ENCODE results near the gene ATP1A3. TPM values are rescaled to one million over a fixed set of nuclear protein-coding genes. Genes with fewer than 3 reads are reported as not detected.
"Not testable (repeated sequence)": the region's sequence is repeated elsewhere in the genome, so short reads cannot be mapped to it uniquely, and the experiment has no call there.

The ATP1A3 gene
- 100 to 1,000 TPM; 165 to 414 (median 231) TPM for total RNA-seq
- 100 to 1,000 TPM in 1 of 2 donors, 10 to 100 TPM in 1; 48.3 to 117 TPM for polyA plus RNA-seq
- long read RNA-seq, donor 1, transcript ATP1A3-215 (23 exons, 3,551 nt) = major isoform, 10 of 30 reads
- long read RNA-seq, donor 1, partial matches to known transcripts = 13 of 30 reads
- long read RNA-seq, donor 1, other reads (novel, unspliced or antisense) = 5 of 30 reads
- long read RNA-seq, donor 2, transcript ATP1A3-215 (23 exons, 3,551 nt) = major isoform, 10 of 23 reads
- long read RNA-seq, donor 2, partial matches to known transcripts = 13 of 23 reads
- long read RNA-seq, donor 2, other reads (novel, unspliced or antisense) = 0 of 23 reads
- long read RNA-seq, donor 3, partial matches to known transcripts = 30 of 38 reads
- long read RNA-seq, donor 3, other reads (novel, unspliced or antisense) = 5 of 38 reads

GRCh38 chr19:41993612-41994483, at the start of gene ATP1A3:
TSS of gene ATP1A3 (minus strand) at chr19:41994230. CDS start at chr19:41994076, 154 bp downstream.
- Histone ChIP-seq H3K9me3 (no peaks in the 10 kb centered on the region), H3K36me3 (peaks cover 0 to 11% (median 0%) of the 10 kb centered on the region in 9 donors), H3K4me1 (peaks cover 0 to 40% (median 5%) of the 10 kb centered on the region in 12 donors), H3K27ac (peak within 1 kb of the TSS; percentile 63 to 100 (median 94)), H3K27me3 (peaks cover 7 to 60% (median 29%) of the 10 kb centered on the region in 9 donors), H3K4me3 (peak within 1 kb of the TSS; percentile 52 to 96 (median 65))
- WGBS, 4 donors = 0 to 2% (median 1%) methylated on average over 18 to 84 of the region's 84 CpGs
- peak; percentile 57 to 76 (median 66) for ATAC-seq
- DNase-seq = peak; percentile 63 to 83 (median 73)
- TF ChIP-seq POLR2A (IDR thresholded peaks at IDR 0.05) (peak; percentile 65 to 69), CTCF (IDR thresholded peaks at IDR 0.05) (no peak)
- intact Hi-C loops (cut with DNase I) = loop anchor here in 1 of 10 donors (5.0 kb wide), 1 partner anchor 83 kb away; the partner anchor contains the start of gene ZNF574

GRCh38 chr19:42042455-42043170, 48.6 kb upstream of the ATP1A3 start:
- intact Hi-C loops (cut with DNase I) = no loop called here
- Histone ChIP-seq H3K4me3 (no peak overlapping the region), H3K27me3 (no peaks in the 10 kb centered on the region), H3K27ac (peak overlapping the region in 4 of 12 donors; percentile 20 to 49 (median 45)), H3K9me3 (no peaks in the 10 kb centered on the region), H3K4me1 (peaks cover 0 to 31% (median 8%) of the 10 kb centered on the region in 12 donors), H3K36me3 (no peaks in the 10 kb centered on the region)
- no peak for TF ChIP-seq POLR2A (IDR thresholded peaks at IDR 0.05)
- TF ChIP-seq CTCF (IDR thresholded peaks at IDR 0.05) = no peak
- ATAC-seq (no peak), DNase-seq (no peak)
- 86 to 93% (median 89%) methylated on average over 16 to 30 of the region's 30 CpGs for WGBS, 4 donors

DNA sequence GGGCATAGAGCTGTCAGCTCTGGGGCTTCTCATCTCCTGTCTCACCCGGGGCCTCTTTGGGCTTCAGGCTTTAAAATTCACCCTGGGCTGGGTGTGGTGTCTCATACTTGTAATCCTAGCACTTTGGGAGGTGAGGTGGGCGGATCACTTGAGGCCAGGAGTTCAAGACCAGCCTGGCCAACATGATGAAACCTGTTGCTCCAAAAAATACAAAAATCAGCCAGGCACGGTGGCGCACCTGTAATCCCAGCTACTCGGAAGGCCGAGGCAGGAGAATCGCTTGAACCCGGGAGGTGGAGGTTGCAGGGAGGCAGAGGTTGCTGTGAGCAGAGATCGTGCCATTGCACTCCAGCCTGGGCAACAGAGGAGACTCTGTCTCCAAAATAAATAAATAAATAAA, 46.5 kb upstream of the ATP1A3 start:
- H3K4me3 ChIP-seq; ATAC-seq; DNase-seq; H3K36me3 ChIP-seq; H3K27me3 ChIP-seq; intact Hi-C loops (cut with DNase I); H3K9me3 ChIP-seq: not testable (repeated sequence)
- Histone ChIP-seq H3K27ac (peak overlapping the region in 2 of 12 donors; percentile 88 to 94), H3K4me1 (peaks cover 0 to 37% (median 10%) of the 10 kb centered on the region in 12 donors)
- WGBS, 4 donors = 86 to 92% (median 90%) methylated on average over 9 of the region's 9 CpGs

- H3K9me3 ChIP-seq = no peaks in the 10 kb centered on the region
- TF ChIP-seq CTCF (IDR thresholded peaks at IDR 0.05) (no peak), POLR2A (IDR thresholded peaks at IDR 0.05) (no peak)
- H3K27ac ChIP-seq = peak overlapping the region in 2 of 12 donors; percentile 88 to 94
- H3K36me3 ChIP-seq = no peaks in the 10 kb centered on the region
- intact Hi-C loops (cut with DNase I) = no loop called here
- peaks cover 0 to 38% (median 10%) of the 10 kb centered on the region in 12 donors for H3K4me1 ChIP-seq
- no peak for ATAC-seq
- H3K27me3 ChIP-seq = no peaks in the 10 kb centered on the region
- no peak overlapping the region for H3K4me3 ChIP-seq
- DNase-seq = no peak
These were observed 46.0 kb upstream of the ATP1A3 start for GRCh38 chr19:42040031-42040430.

Data from heart left ventricle (tissue), 16 donors.